IPS-18a (cell line): Measurements from ENCODE around the gene NBEAL2.
"Not testable (repeated sequence)": the region's sequence is repeated elsewhere in the genome, so short reads cannot be mapped to it uniquely, and the experiment has no call there.

Experiments used
- H3K27ac ChIP-seq: one replicate; pipeline ENCODE4 v1.5.1; 2013; ENCODE audit warnings: low read length
- H3K27me3 ChIP-seq: one replicate; pipeline ENCODE4 v1.6.1; 2013; ENCODE audit warnings: mild to moderate bottlenecking, low read length; ENCODE audit not compliant: control insufficient read depth, insufficient read depth
- H3K36me3 ChIP-seq: one replicate; pipeline ENCODE4 v1.6.1; 2013; ENCODE audit warnings: low read depth, low read length; ENCODE audit not compliant: control insufficient read depth
- H3K4me1 ChIP-seq: one replicate; pipeline ENCODE4 v1.6.1; 2013; ENCODE audit warnings: low read depth, low read length; ENCODE audit not compliant: control insufficient read depth
- H3K4me3 ChIP-seq: one replicate; pipeline ENCODE4 v1.5.1; 2013; ENCODE audit warnings: low read length
- H3K9ac ChIP-seq: one replicate; pipeline ENCODE4 v1.6.1; 2013; ENCODE audit warnings: mild to moderate bottlenecking, low read length, moderate library complexity
- H3K9me3 ChIP-seq: one replicate; pipeline ENCODE4 v1.6.1; 2013; ENCODE audit warnings: low read depth, low read length; ENCODE audit not compliant: control insufficient read depth

Gene NBEAL2

DNA sequence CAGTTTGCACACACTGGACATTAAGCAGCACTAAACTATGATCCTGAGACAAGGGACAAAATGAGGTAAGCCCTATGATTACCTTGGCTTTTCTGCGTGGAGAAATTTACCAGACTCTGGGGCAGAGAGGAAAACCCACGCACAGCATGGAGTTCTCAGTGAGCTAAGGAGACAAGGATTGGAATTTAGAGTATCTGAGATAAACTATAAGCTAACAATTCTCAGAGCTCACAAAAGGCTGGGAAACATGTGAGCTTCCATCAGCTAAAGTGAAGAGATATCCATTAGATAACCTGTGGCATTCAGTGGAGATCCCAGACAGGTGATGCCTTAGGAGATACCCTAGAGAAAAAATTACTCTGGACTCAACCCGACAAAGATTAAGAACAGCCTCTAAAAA lies 48.7 kb downstream of the NBEAL2 start:
- no peak overlapping the region for H3K27ac ChIP-seq
- peaks cover 4% of the 10 kb centered on the region for H3K36me3 ChIP-seq
- no peaks in the 10 kb centered on the region for H3K9me3 ChIP-seq
- no peaks in the 10 kb centered on the region for H3K27me3 ChIP-seq
- peaks cover 6% of the 10 kb centered on the region for H3K4me1 ChIP-seq
- H3K4me3 ChIP-seq: no peak overlapping the region
- H3K9ac ChIP-seq: no peak overlapping the region

- no peak overlapping the region for H3K27ac ChIP-seq
- peaks cover 4% of the 10 kb centered on the region for H3K36me3 ChIP-seq
- no peak overlapping the region for H3K9ac ChIP-seq
- peaks cover 6% of the 10 kb centered on the region for H3K4me1 ChIP-seq
- H3K27me3 ChIP-seq: no peaks in the 10 kb centered on the region
- H3K9me3 ChIP-seq: no peaks in the 10 kb centered on the region
- H3K4me3 ChIP-seq: no peak overlapping the region
These were observed 49.2 kb downstream of the NBEAL2 start for GRCh38 chr3:47028667-47029066.

GRCh38 chr3:47031041-47031440 lies 51.6 kb downstream of the NBEAL2 start:
- H3K9ac ChIP-seq, H3K9me3 ChIP-seq, H3K27me3 ChIP-seq, H3K27ac ChIP-seq, H3K4me1 ChIP-seq, H3K4me3 ChIP-seq: not testable (repeated sequence)
- peaks cover 23% of the 10 kb centered on the region for H3K36me3 ChIP-seq

DNA sequence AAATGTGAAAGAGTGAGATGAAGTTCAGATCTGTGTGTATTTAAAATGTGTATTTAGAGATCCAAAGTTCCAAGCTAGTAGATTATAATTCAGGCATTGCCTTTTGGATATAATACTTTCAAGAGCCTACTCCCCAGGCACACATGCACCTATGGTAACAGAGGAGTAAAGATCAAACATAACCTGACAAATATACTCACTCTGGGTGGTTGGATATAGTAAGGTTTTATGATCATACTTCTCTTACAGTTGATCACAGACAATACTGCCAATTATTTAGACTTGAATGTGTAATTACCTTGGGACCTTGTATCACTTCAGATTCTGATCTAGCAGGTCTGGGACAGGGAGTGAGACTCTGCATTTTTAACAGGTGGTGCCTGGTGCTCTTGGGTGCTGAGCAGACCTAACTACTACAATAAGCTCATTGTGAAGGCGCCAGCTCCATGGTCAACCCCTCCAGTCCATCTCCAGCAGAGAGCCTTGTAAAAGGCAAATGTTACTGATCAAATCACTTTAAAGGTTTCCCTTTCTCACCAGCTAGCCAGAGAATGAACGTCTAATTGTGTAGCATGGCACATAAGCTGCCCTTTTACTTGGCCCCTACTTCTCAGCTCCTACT lies 55.5 kb downstream of the NBEAL2 start:
- no peak overlapping the region for H3K9ac ChIP-seq
- no peaks in the 10 kb centered on the region for H3K9me3 ChIP-seq
- peaks cover 42% of the 10 kb centered on the region for H3K36me3 ChIP-seq
- no peak overlapping the region for H3K27ac ChIP-seq
- no peaks in the 10 kb centered on the region for H3K4me1 ChIP-seq
- no peaks in the 10 kb centered on the region for H3K27me3 ChIP-seq
- no peak overlapping the region for H3K4me3 ChIP-seq

GRCh38 chr3:47035645-47036044 lies 56.2 kb downstream of the NBEAL2 start:
- Histone ChIP-seq H3K4me3 (no peak overlapping the region), H3K9me3 (no peaks in the 10 kb centered on the region), H3K9ac (no peak overlapping the region), H3K27ac (no peak overlapping the region), H3K27me3 (no peaks in the 10 kb centered on the region), H3K36me3 (peaks cover 49% of the 10 kb centered on the region), H3K4me1 (no peaks in the 10 kb centered on the region)

DNA sequence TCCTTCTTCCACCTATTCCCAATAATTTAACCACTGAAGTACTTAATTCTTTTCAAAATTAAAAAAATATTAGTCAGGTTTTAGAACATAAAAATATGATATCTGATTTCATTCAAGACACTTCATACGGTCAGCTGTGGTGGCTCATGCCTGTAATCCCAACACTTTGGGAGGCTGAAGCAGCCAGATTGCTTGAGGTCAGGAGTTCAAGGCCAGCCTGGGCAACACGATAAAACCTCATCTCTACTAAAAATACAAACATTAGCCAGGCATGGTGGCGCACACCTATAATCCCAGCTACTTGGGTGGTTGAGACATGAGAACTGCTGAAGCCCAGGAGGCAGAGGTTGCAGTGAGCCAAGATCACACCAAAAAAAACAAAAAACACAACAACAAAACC lies 56.7 kb downstream of the NBEAL2 start:
- H3K27me3 ChIP-seq: no peaks in the 10 kb centered on the region
- H3K4me1 ChIP-seq: no peaks in the 10 kb centered on the region
- peaks cover 53% of the 10 kb centered on the region for H3K36me3 ChIP-seq
- H3K4me3 ChIP-seq: no peak overlapping the region
- no peak overlapping the region for H3K27ac ChIP-seq
- no peak overlapping the region for H3K9ac ChIP-seq
- H3K9me3 ChIP-seq: no peaks in the 10 kb centered on the region

GRCh38 chr3:47037302-47037701 lies 57.8 kb downstream of the NBEAL2 start:
- H3K9me3 ChIP-seq, H3K27ac ChIP-seq, H3K27me3 ChIP-seq, H3K4me3 ChIP-seq, H3K9ac ChIP-seq, H3K4me1 ChIP-seq: not testable (repeated sequence)
- H3K36me3 ChIP-seq: peaks cover 61% of the 10 kb centered on the region

- H3K4me3 ChIP-seq: no peak overlapping the region
- peaks cover 53% of the 10 kb centered on the region for H3K36me3 ChIP-seq
- H3K9ac ChIP-seq: no peak overlapping the region
- no peaks in the 10 kb centered on the region for H3K9me3 ChIP-seq
- no peak overlapping the region for H3K27ac ChIP-seq
- H3K4me1 ChIP-seq: no peaks in the 10 kb centered on the region
- no peaks in the 10 kb centered on the region for H3K27me3 ChIP-seq
These were observed 61.6 kb downstream of the NBEAL2 start for GRCh38 chr3:47041114-47041513.

DNA sequence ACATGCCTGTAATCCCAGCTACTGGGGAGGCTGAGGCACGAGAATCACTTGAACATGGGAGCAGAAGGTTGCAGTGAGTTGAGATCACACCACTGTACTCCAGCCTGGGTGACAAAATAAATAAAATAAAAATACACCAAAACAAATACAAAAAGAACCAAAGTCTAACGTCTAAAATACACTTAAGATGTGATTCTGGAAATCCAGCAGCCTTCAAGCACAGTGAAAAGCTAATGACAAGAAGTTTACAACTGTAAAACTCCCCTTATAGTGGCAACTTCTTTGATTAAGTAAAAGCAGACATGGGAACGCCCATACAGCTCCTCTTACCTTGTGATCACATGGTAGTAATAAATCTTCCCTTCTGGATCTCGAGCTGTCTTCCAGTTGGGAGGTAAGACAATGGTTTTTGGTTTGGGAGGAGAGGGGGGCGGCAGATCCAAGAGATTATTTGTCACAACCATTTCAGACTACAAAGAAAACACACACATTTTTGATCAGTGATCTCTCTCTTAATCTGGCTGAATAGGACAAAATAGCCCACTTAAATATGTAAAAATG lies 62.8 kb downstream of the NBEAL2 start:
- no peaks in the 10 kb centered on the region for H3K4me1 ChIP-seq
- peaks cover 45% of the 10 kb centered on the region for H3K36me3 ChIP-seq
- H3K4me3 ChIP-seq: no peak overlapping the region
- no peaks in the 10 kb centered on the region for H3K9me3 ChIP-seq
- H3K27ac ChIP-seq: no peak overlapping the region
- H3K9ac ChIP-seq: no peak overlapping the region
- no peaks in the 10 kb centered on the region for H3K27me3 ChIP-seq

DNA sequence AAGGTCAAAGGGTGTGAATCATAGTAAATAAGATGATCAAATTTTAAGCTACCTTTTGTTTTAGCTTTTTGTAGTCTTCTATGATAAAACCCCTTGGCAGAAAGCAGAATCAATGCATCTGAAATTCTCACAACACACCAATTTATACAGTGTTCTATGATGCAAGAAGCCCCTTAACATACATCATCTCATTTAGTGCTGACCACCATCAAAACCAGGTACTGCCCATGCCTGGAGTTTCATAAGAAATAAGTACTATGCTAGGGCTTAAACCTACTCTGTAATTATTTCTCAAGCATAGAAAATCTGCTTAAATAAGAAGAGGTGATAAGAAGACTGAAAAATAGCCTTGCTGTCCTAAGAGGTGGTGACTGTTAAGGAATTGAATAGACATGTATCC lies 67.6 kb downstream of the NBEAL2 start:
- Histone ChIP-seq H3K27me3 (no peaks in the 10 kb centered on the region), H3K9me3 (no peaks in the 10 kb centered on the region), H3K9ac (no peak overlapping the region), H3K4me3 (no peak overlapping the region), H3K27ac (no peak overlapping the region), H3K36me3 (peaks cover 14% of the 10 kb centered on the region), H3K4me1 (no peaks in the 10 kb centered on the region)

- H3K36me3 ChIP-seq: peaks cover 9% of the 10 kb centered on the region
- no peak overlapping the region for H3K4me3 ChIP-seq
- H3K27me3 ChIP-seq: no peaks in the 10 kb centered on the region
- H3K9ac ChIP-seq: no peak overlapping the region
- H3K9me3 ChIP-seq: no peaks in the 10 kb centered on the region
- no peaks in the 10 kb centered on the region for H3K4me1 ChIP-seq
- no peak overlapping the region for H3K27ac ChIP-seq
These were observed 68.2 kb downstream of the NBEAL2 start for GRCh38 chr3:47047673-47048072.

DNA sequence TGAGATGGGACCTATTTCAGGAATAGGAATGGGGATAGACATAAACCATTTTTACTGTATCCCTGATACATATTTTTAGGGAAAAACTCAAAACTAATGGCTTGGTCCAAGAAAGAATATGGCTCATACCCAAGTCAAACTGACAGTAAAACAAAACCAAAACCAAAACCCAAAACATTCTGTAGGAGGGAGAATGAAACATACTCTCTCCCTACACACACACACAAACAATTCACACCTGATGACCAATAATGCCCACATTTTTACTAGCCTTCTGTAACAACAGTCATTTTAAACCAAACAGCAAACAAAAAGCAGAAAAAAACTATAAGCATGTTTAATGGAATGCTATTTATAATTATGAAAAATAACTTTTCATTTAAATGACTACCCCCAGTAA lies 74.9 kb downstream of the NBEAL2 start:
- Histone ChIP-seq H3K9me3 (no peaks in the 10 kb centered on the region), H3K9ac (no peak overlapping the region), H3K4me3 (no peak overlapping the region), H3K27ac (no peak overlapping the region), H3K27me3 (no peaks in the 10 kb centered on the region), H3K4me1 (no peaks in the 10 kb centered on the region), H3K36me3 (peaks cover 9% of the 10 kb centered on the region)
